NOMO-1 (cell line): ENCODE measurements around the gene FAM219A.
"Not testable (repeated sequence)": the region's sequence is repeated elsewhere in the genome, so short reads cannot be mapped to it uniquely, and the experiment has no call there.

ENCODE experiments used
- DNase-seq, 2 experiments: peaks; one replicate each; lab custom pipeline; 2025; ENCODE audit not compliant: unreplicated experiment in 2 of 2; lab: John Stamatoyannopoulos, UW

FAM219A gene

DNA sequence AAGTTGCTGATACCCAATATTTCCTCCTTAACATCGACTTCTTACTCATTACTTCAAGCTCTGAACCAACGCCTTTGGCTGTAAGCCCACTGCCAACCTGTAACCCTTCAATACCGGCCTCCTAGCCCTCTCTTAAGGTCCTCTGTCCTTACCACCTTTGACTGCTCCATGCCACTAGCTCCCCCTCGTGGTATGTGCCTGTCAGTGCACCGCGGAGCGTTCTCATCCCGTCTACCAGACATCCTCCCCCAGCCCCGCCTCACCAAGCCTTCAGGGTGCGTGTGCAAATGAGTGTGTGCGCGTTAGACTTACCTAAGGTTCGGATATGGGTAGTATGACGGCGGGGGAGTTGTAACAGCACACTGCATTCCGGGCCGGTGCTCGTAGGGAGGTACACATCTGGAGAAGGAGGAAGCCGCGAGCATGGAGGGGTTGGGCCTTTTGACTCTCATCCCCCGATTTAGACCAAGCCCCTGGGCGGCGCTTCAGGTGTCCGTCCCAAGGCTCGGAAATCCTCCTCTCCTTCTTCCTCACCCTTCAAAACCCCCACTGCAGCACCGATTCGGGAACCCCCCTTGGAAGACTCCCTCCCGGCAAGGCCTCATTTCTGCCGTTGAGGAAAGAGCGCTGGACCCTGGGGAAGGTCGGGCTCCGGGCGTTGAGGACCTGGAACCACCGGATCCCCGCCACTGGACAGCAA is 78.9 kb downstream of the FAM219A start:
- peak; percentile 91 to 93 for DNase-seq

DNA sequence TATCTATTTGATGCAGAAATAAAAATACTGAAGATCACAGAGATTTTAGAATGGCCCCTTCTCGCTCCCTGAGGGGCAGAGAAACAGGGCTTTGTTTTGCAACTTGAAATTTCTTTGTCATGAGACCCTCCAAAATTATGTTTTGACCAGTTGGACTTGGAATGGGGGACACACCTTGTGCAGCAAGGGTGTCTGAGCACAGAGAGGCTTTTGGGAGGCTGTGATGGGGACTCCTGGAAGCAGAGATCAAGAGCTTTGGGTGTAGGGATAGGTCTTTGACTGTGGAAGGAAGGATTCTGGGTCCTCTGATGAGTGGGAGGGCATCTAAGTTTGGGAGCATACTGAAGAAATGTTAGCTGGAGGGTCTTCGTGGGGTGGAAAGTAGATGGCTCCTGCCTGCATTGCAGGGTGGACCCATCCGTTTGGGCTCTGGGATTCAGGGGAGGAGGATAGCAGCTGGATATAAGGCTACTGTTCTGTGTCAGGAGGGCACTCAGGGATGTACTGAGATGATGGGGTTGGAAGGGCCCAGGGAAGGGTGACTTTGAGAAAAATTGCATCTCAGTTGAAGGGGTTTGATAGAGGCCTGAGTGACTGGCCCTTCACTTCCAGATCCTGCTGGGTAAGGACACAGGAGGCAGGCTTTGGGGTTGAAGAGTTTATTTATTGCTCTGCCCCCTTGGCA is 79.9 kb downstream of the FAM219A start:
- DNase-seq, result no peak

DNA sequence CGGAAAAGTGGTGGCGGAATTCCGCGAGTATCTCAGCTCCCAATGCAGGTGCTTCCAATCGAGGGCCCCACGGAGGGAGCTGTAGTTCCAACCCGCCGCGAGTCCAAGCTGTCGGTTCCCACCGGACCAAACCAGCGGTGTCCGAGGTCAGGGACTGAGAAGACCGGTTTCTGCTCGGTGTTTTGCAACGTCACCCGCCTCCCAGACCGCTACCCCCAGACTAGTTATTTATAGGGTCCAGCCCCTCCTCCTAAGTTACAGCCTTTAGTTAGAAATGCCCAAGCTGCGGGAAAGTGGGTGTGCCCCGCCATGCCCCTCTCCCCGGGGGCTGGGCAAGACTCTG is 81.0 kb downstream of the FAM219A start:
- peak; percentile 40 to 45 for DNase-seq

DNA sequence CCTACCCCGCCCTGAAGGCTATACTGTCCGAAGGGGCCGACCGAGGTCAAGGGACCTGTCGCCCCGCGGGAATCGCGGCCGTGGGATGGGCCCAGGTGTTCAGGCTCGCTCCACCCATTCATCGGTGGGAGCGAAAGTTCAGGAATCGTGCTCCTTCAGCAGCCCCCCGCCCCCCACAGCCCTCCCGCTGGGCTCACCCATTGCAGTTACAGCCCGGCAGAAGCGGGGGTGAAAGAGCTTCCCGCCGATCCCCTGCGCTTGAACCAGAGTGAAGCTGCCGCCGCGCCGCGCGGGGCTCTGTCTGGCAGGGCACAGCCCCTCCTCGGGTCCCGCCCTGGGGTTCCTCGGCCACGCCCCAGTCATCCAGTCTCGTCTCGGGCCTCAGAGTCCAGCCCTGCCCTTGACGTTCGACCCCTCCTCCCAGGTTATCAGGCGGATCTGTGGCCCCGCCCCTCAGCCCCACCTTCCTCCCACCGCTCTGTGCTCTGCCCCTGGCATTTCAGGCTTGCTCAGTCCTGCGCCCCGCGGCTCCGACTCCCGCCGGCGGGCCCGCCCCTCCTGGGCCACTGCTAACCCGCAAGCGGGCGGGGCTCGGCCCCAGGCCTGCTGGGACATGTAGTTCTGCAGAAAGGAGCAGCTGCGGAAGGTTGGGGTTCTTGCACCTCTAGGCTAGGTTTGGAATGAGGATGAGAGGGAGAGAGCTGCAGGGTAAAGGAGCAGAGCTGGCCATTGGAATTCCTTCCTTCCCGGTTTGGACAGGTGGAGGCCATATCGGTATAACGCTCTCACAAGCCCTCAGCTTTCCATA is 81.6 kb downstream of the FAM219A start, which contains the start of gene MYORG:
Gene MYORG (minus strand): TSS at position 303 of the 808 bp plus-strand sequence. CDS start 3,955 bp downstream, outside the sequence.
- peak; percentile 100 for DNase-seq

DNA sequence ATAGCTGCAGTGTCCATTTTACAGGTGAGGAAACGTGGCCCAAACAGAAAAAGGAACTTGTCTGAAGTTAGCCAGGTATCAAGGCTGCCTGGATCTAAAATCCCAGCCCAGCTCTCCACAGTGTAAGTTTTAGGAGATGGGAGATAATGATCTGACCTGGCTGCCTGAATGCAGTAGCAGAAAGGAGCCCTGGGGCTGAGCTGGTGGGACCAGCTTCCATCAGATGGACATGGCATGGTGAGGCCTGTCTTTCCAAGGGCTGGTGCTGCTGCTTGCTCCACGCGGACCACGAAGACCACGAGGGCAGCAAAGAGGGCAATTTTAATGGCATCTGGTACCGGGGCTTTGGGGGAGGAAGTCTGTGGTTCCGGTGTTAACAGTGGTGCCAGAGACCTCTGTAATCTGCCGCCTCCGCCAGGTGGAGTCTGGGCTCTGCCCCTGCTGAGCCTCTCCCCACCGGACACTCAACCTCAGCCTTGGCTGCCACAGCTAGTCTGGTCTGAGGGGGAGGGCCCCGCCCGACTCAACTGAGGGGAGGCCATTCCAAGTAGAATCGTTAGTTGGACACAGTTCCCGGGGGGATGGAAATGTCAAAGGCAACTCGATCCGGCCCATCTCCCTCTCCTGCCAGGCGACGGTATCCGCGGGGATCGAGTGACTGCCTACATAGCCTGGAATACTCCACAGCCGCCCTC is 82.3 kb downstream of the FAM219A start:
- peak; percentile 27 to 47 for DNase-seq

DNA sequence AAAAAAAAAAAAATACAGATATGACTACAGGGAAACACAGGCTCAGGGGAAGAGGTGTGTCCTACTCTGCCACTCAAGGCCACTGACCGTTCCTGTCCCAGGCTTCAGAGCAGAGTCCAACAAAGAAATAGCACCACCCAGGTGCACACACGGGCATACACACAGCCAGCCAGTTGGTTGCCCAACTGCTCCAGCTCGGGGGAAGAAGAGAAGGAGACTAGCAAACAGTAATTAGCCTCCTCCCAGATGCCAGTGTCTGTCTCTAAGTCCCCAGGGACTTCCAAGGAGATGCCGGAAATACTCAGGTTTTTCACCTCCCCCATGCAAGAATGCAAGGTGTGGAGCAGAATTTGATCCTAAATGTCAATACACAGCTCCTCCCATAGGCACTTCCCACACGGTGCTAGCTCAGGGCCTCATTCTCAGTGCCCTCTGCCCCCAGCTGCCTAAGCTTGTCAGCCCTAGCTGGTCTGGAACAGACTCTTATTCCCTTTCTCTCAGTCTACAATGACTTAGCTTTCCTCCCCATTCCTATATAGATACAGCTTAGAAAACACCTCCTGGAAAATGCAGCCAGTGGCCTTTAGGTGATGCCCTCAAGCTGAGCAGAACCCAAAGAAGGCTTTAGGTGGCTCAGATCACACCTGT is 83.3 kb downstream of the FAM219A start:
- no peak for DNase-seq

DNA sequence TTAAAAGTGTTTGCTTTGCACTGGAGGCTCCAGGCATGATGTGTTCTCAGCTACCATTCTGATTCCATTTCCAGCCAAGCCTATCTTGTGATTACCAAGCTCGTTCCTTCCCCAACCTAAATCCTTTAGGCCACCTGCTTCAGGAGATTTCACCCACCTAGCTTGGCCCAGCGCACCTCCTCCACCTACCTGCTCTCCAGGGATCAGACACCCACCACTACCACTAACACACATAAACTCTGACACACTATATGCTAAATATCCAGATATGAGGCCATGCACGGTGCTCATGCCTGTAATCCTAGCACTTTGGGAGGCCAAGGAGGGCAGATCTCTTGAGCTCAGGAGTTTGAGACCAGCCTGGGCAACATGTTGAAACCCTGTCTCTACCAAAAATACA is 84.0 kb downstream of the FAM219A start:
- DNase-seq, result no peak

DNA sequence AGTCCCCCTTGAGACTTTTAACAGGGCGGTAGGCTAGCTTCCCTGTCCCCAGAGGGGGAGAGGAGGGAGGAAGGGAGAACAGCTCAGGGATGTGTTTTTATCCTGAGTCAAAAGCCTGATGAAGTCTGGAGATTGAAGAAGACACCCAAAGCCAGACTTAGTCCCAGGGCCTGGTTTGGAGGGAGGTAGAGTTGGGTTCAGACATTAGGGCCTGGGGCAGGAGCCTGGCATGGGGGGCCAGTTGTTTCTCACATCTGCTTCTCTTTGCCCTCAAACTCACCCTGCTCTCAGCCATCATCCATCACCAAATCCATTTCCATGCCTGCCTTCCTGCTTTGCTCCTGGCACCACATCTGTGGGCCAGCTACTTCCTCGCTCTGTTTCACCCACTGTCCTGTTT is 84.6 kb downstream of the FAM219A start:
- DNase-seq, result no peak

DNA sequence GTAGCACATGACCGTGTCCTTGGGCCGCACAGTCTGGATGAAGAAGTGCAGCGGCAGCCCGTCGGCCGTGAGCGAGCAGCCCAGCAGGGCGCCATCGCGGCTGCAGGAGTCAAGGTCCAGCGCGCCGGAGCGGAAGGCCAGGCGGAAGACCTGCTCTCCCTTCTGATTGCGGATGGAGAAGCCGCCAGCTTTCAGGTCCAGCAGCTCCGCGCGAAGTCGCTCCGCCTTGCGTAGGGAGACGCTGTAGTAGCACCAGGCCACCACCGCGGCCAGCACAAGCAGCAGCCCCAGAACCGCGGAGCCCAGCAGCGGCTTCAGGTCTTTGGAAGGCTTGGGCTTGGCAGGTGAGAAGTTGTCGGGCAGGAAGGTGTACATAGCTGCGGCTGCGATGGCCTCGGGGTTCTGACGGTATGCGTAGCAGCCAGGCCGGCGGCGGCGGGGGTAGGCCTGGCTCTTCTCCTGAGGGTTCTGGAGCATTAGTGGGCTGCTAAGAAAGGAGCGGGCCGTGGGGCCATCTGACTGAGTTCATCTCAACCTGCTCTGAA is 85.8 kb downstream of the FAM219A start:
- DNase-seq, result no peak

DNA sequence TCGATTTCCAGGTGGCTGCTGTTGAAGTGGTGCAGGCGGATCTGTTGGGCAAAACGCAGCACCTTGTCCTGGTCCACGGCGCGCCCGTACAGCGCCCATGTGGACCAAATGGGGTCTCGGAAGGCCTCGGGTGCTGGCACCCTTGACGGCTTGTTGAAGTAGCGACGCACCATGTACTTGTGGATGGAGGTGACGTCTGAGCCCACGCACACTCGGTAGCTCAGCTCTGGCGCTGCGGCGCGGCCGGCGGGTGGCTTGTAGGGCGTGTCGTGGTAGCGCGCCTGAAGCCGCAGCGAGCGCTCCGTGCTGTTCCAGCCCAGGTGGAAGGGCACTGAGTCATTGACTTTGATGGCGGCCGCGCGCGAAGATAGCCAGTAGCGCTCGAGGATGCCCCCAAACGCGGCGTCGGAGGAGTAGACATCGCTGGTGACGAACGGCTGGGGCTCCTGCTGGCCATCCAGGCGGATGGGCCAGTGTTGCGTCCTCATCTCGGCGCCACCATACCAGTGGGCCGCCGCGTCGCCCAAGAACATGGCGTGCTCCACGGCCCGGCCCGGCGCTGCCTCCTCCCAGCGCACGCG is 86.4 kb downstream of the FAM219A start:
- no peak for DNase-seq

DNA sequence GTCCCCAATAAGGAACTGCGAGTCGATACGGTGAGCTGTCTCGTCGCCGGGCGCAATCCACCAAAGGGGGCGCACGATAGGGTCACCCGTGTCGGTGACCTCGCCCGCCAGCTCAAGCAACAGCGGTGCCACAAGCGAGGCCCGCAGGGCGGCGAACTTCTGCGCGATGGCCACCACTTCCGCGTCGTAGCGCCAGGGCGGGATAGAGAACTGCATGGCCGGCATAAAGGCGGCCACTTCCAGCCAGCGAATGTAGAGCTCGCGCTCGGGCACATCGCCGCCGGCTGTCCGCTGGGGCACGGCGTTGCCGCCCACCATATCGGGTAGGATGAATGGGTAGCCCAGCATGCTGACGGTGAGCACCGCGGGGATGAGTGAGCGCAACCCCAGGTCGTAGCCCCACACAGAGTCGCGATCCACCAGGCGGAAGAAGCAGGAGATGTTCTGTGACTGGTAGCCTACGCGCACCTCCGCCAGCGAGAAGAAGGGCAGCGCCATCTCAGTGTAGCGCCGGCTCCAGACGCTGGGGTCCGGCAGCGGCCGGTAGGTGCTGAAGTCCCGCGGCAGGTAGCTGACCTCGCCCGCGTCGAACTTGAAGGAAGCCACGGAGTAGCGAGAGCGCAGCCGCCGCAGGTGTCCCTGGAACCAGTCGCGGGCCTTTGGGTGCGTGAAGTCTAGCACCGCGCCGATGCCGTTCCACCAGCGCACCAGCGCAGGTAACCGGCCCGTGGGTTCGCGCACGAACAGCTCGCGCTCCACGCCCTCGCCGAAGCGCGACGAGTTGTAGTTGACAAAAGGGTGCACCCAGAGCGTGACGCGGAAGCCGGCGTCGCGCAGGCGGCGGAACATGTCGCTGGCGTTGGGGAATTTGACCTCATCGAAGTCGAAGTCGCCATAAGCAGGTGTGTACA is 87.1 kb downstream of the FAM219A start:
- DNase-seq, result no peak

DNA sequence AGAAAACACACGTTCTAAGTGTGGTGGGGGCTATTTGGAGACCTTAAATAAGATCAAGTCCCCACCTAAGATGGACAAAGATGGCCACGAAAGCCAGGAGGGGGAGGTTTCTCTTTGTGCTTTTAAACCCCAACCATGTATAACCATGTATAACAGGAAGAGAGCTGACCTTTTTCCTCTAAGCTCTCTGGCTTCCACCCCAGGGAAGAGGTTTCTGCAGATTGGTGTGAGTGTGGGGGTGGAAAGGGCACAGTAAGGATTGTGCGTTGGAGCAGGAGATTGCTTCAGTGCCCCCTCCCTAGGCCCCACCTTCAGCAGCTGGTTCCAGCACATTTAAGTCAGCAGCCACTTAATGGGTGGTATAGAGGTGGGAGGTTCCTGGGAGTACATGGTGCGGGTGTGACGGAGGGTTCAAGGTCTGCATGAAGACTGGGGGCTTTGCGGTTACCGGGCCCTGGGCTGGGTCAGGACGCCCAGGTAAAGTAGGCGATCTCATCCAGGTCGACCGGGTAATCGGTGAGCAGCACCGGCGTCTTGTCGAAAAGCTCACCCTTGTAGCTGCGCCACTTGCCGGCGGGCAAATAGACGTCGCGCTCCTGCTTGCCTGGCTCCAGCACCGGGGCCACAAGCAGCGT is 87.9 kb downstream of the FAM219A start:
- DNase-seq, result no peak

DNA sequence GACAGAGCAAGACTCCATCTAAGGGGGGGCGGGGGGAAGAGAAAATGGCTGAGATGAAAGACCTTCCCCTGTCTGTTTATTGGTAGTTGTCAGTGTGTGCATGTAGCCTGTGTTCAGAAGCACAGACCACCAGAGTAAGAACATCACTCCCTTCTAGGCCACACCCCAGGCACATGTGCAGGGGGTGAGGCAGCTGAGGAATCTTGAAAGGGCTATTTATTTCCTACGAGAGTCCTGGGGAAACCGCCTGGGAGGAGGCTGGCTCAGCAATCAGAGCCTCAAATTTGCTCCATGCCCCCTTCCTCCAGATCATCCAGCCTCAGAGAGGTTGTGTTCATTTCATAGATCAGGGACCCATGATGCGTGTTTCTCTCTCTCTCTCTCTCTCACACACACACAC is 88.7 kb downstream of the FAM219A start:
- no peak for DNase-seq

DNA sequence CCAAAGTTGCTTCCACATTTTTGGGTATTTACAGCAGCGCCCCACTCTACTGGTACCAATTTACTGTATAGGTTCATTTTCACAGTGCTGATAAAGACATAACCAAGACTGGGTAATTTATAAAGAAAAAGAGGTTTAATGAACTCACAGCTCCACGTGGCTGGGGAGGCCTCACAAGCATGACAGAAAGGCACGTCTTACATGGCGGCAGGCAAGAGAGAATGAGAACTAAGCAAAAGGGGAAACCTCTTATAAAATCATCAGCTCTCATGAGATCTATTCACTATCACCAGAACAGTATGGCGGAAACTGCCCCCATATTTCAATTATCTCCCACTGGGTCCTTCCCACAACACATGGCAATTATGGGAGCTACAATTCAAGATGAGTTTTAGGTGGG is 89.6 kb downstream of the FAM219A start:
- DNase-seq, result not testable (repeated sequence)

DNA sequence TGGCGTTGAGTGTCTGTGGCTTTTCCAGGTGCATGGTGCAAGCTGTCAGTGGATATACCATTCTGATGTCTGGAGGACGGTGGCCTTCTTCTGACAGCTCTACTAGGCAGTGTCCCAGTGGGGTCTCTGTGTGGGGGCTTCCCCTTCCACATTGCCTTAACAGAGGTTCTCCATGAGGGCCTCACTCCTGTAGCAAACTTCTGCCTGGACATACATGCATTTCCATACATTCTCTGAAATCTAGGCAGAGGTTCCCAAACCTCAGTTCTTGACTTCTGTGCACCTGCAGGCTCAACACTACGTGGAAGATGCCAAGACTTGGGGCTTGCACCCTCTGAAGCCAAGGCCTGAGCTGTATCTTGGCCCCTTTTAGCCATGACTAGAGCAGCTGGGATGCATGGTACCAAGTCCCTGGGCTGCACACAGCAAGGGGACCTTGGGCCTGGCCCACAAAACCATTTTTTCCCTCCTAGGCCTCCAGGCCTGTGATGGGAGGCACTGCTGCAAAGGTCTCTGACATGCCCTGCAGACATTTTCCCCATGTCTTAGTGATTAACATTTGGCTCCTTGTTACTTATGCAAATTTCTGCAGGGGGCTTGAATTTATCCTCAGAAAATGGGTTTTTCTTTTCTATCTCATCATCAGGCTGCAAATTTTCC is 90.5 kb downstream of the FAM219A start:
- not testable (repeated sequence) for DNase-seq

DNA sequence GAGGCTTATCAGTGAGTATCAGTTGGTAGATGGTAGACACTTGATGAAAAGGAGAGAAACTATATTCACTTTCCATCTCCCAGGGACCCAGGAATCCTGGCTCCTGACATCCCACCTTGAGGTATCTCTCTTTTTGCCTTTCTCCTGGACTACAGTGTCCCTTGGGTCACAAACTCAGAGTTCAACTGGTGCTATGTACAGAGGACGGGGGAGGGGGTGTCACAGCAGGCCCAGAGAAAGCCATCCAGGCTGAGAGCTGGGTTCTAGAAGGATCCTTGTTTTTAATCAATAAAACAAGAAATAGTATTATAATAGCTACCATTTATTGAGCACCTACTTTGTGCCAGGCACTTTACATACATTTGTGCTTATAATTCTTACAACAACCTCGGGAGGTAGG is 92.0 kb downstream of the FAM219A start:
- DNase-seq, result no peak

DNA sequence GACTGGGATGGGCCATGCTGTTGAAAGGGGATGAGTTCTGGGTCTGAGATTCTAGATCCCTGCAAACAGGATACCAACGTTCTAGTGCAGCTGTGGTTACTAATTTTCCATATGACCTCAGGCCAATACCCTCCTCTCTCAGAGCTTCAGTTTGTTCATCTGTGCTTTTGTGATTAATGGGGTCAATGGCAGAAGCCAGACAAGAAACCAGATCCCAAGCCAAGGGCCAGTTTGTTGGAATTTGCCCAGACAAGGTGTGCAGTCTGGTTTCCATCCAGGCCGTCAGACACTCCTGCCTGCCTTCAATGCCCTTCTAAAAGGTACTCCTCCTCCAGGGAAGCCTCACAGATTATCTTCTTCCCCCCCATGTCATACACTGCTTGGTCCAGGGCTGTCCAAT is 93.1 kb downstream of the FAM219A start:
- no peak for DNase-seq
